H9 (cell line): ENCODE measurements around the gene PRDX3. TPM values are rescaled to one million over a fixed set of nuclear protein-coding genes. Genes with fewer than 3 reads are reported as not detected.

Experiments
- DNase-seq: peaks from one replicate; pipeline ENCODE4 v3.0.0-alpha.2; 2017
- H2AFZ ChIP-seq: one replicate; pipeline ENCODE4 v1.6.1; 2013; ENCODE audit warnings: mild to moderate bottlenecking, low read length, control low read depth, moderate library complexity
- H2AK5ac ChIP-seq: 2 replicates; pipeline ENCODE4 v1.6.1; 2013; ENCODE audit warnings: low read length, control low read depth, mixed read lengths; ENCODE audit not compliant: insufficient read length
- H2BK120ac ChIP-seq: one replicate; pipeline ENCODE4 v1.6.1; 2013; ENCODE audit warnings: low read depth, mild to moderate bottlenecking, low read length, control low read depth, inconsistent platforms; ENCODE audit not compliant: poor library complexity, severe bottlenecking
- H2BK12ac ChIP-seq: 2 replicates; pipeline ENCODE4 v1.6.1; 2013; ENCODE audit warnings: low read length, control low read depth, mixed read lengths, low read depth; ENCODE audit not compliant: insufficient read length
- H2BK15ac ChIP-seq: 2 replicates; pipeline ENCODE4 v1.6.1; 2013; ENCODE audit warnings: low read depth, low read length, control low read depth
- H2BK20ac ChIP-seq: one replicate; pipeline ENCODE4 v1.6.1; 2013; ENCODE audit warnings: low read depth, mild to moderate bottlenecking, low read length, control low read depth, inconsistent platforms; ENCODE audit not compliant: poor library complexity, severe bottlenecking
- H2BK5ac ChIP-seq: 2 replicates; pipeline ENCODE4 v1.6.1; 2013; ENCODE audit warnings: low read length, control low read depth, mixed read lengths; ENCODE audit not compliant: insufficient read length
- H3K14ac ChIP-seq: 2 replicates; pipeline ENCODE4 v1.6.1; 2013; ENCODE audit warnings: low read length, control low read depth; ENCODE audit not compliant: insufficient read depth
- H3K18ac ChIP-seq: 2 replicates; pipeline ENCODE4 v1.6.1; 2013; ENCODE audit warnings: low read depth, mild to moderate bottlenecking, mixed read lengths, low read length, control low read depth; ENCODE audit not compliant: insufficient read length
- H3K23ac ChIP-seq: 2 replicates; pipeline ENCODE4 v1.6.1; 2013; ENCODE audit warnings: low read length, control low read depth, mixed read lengths, low read depth; ENCODE audit not compliant: insufficient read length
- H3K23me2 ChIP-seq: 2 replicates; pipeline ENCODE4 v1.6.1; 2013; ENCODE audit warnings: low read depth, mild to moderate bottlenecking, mixed read lengths, low read length, control low read depth; ENCODE audit not compliant: insufficient read length, poor library complexity, severe bottlenecking
- H3K27ac ChIP-seq: 2 replicates; pipeline ENCODE4 v1.5.1; 2013; ENCODE audit warnings: low read length, control low read depth, mixed read lengths, low read depth; ENCODE audit not compliant: insufficient read length
- H3K27me3 ChIP-seq: 2 replicates; pipeline ENCODE4 v1.6.1; 2013; ENCODE audit warnings: low read length, control low read depth, inconsistent platforms; ENCODE audit not compliant: insufficient read depth
- H3K4ac ChIP-seq: 2 replicates; pipeline ENCODE4 v1.6.1; 2013; ENCODE audit warnings: low read depth, mild to moderate bottlenecking, control low read depth, inconsistent platforms, low read length, moderate library complexity
- H3K4me1 ChIP-seq: 2 replicates; pipeline ENCODE4 v1.6.1; 2013; ENCODE audit warnings: low read length, control low read depth, inconsistent platforms; ENCODE audit not compliant: insufficient read depth
- H3K4me2 ChIP-seq: 2 replicates; pipeline ENCODE4 v1.6.1; 2013; ENCODE audit warnings: low read length, control low read depth, mixed read lengths; ENCODE audit not compliant: insufficient read length, insufficient read depth
- H3K56ac ChIP-seq: 2 replicates; pipeline ENCODE4 v1.6.1; 2013; ENCODE audit warnings: low read depth, mild to moderate bottlenecking, mixed read lengths, low read length, control low read depth; ENCODE audit not compliant: insufficient read length
- H3K79me1 ChIP-seq: 2 replicates; pipeline ENCODE4 v1.6.1; 2013; ENCODE audit warnings: low read depth, mild to moderate bottlenecking, moderate library complexity, low read length, control low read depth, inconsistent platforms; ENCODE audit not compliant: insufficient read depth, poor library complexity, severe bottlenecking
- H3K79me2 ChIP-seq: 2 replicates; pipeline ENCODE4 v1.6.1; 2013; ENCODE audit warnings: low read length, control low read depth, inconsistent platforms; ENCODE audit not compliant: insufficient read depth
- H3K9ac ChIP-seq: 2 replicates; pipeline ENCODE4 v1.6.1; 2013; ENCODE audit warnings: low read length, control low read depth, mixed read lengths; ENCODE audit not compliant: insufficient read length; ENCODE audit errors: extremely low read depth
- H3K9me3 ChIP-seq: one replicate; pipeline ENCODE4 v1.6.1; 2013; ENCODE audit warnings: low read depth, low read length, inconsistent platforms; ENCODE audit not compliant: control insufficient read depth
- H3T11ph ChIP-seq: one replicate; pipeline ENCODE4 v1.6.1; 2013; ENCODE audit warnings: mild to moderate bottlenecking, low read length, control low read depth, inconsistent platforms
- H4K20me1 ChIP-seq: one replicate; pipeline ENCODE4 v1.6.1; 2013; ENCODE audit not compliant: control insufficient read depth, insufficient read length, insufficient read depth
- H4K5ac ChIP-seq: 2 replicates; pipeline ENCODE4 v1.6.1; 2013; ENCODE audit warnings: low read depth, mild to moderate bottlenecking, mixed read lengths, low read length, control low read depth; ENCODE audit not compliant: insufficient read length
- H4K8ac ChIP-seq: replicated peaks from 2 replicates; pipeline ENCODE4 v1.6.1; 2013; ENCODE audit warnings: low read length, control low read depth, mixed read lengths, low read depth; ENCODE audit not compliant: insufficient read length
- H4K91ac ChIP-seq: 2 replicates; pipeline ENCODE4 v1.6.1; 2013; ENCODE audit warnings: low read depth, mild to moderate bottlenecking, moderate library complexity, mixed read lengths, low read length, control low read depth; ENCODE audit not compliant: insufficient read length
- H3K27ac Mint-ChIP-seq, 3 experiments: 2 replicates in 2 of 3; 3 replicates in 1 of 3; pipeline ENCODE4 v1.8.0; 2020 to 2021; ENCODE audit warnings: mixed read lengths in 3 of 3, mild to moderate bottlenecking in 1 of 3, moderate library complexity in 1 of 3
- H3K27me3 Mint-ChIP-seq: 2 replicates; pipeline ENCODE4 v1.8.0; 2021; ENCODE audit warnings: low read depth, mild to moderate bottlenecking, moderate library complexity, mixed read lengths
- H3K36me3 Mint-ChIP-seq, 3 experiments: 2 replicates in 2 of 3; 3 replicates in 1 of 3; pipeline ENCODE4 v1.8.0; 2020 to 2021; ENCODE audit warnings: low read depth in 3 of 3, mixed read lengths in 3 of 3; ENCODE audit not compliant: insufficient read depth in 1 of 3
- H3K4me1 Mint-ChIP-seq, 2 experiments: 2 replicates each; pipeline ENCODE4 v1.8.0; 2020; ENCODE audit warnings: mixed read lengths in 2 of 2
- H3K4me3 Mint-ChIP-seq, 2 experiments: 2 replicates in 1 of 2; 3 replicates in 1 of 2; pipeline ENCODE4 v1.8.0; 2020 to 2021; ENCODE audit warnings: mild to moderate bottlenecking in 2 of 2, mixed read lengths in 2 of 2, moderate library complexity in 1 of 2
- H3K9me3 Mint-ChIP-seq, 2 experiments: 2 replicates in 1 of 2; 3 replicates in 1 of 2; pipeline ENCODE4 v1.8.0; 2020; ENCODE audit warnings: mild to moderate bottlenecking in 2 of 2, mixed read lengths in 2 of 2, moderate library complexity in 1 of 2
- CTCF ChIP-seq: fragments of 200-600 bp; sonication (generic); conservative IDR thresholded peaks from 3 replicates; pipeline ENCODE4 v1.8.0; 2021; ENCODE audit warnings: antibody characterized with exemption, mild to moderate bottlenecking
- WGBS: extraction: QIAGEN DNeasy Blood & Tissue Kit; methylation state at CpG from one replicate; pipeline ENCODE4 v1.1.7; 2013; ENCODE audit warnings: missing lambda C conversion rate, low lambda C conversion rate, mixed read lengths; ENCODE audit not compliant: insufficient read length; ENCODE audit errors: extremely low coverage; 5-methylcytosine and 5-hydroxymethylcytosine counted together
- total RNA-seq: library from RNA; stranded (reverse); gene quantifications from 2 replicates; pipeline ENCODE4 v1.2.1, GENCODE V29; 2021

The PRDX3 gene
- total RNA-seq, 1 experiment from 2014 or later: 181 TPM

DNA sequence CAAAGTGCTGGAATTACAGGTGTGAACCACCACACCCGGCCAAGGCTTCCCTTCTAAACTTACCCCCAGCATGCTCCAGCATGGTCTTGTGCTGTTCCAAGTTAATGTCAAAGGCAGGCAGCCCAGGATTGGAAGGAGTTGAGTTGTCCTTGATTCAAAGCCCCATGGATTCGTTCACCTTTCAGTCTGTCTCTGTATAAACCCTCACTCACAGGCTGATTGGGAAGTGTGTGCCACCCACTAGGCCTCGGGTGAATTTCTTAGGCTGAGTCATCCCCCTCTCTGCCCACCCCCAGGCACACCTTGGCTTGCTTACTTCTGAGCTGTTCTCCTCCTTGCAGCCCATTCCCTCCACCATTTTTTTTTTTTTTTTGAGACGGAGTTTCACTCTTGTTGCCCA, 13.3 kb upstream of the PRDX3 start:
- H3K9ac ChIP-seq: no peak overlapping the region
- H3K56ac ChIP-seq: no peak overlapping the region
- H2BK12ac ChIP-seq: no peak overlapping the region
- H3K27me3 Mint-ChIP-seq: peaks cover 14% of the 10 kb centered on the region
- H2BK5ac ChIP-seq: no peak overlapping the region
- H2BK20ac ChIP-seq: no peak overlapping the region
- no peak overlapping the region for H3K18ac ChIP-seq
- no peak overlapping the region for H3K23ac ChIP-seq
- no peaks in the 10 kb centered on the region for H3K79me1 ChIP-seq
- H3T11ph ChIP-seq: no peak overlapping the region
- no peak overlapping the region for H4K91ac ChIP-seq
- H4K20me1 ChIP-seq: no peaks in the 10 kb centered on the region
- H2BK15ac ChIP-seq: no peak overlapping the region
- no CpG with 5 or more reads among the region's 4 CpGs for WGBS
- H3K36me3 Mint-ChIP-seq: no peaks in the 10 kb centered on the region
- no peak overlapping the region for H3K4me3 Mint-ChIP-seq
- H3K23me2 ChIP-seq: no peaks in the 10 kb centered on the region
- no peak for TF ChIP-seq CTCF
- no peak overlapping the region for H3K4ac ChIP-seq
- no peaks in the 10 kb centered on the region for H3K9me3 Mint-ChIP-seq
- H2AK5ac ChIP-seq: no peak overlapping the region
- H3K4me1 Mint-ChIP-seq: peaks cover 2 to 7% of the 10 kb centered on the region in 2 experiments; a peak in 2 of 4 replicates
- no peak overlapping the region for H3K4me2 ChIP-seq
- H3K79me2 ChIP-seq: no peaks in the 10 kb centered on the region
- H3K14ac ChIP-seq: no peak overlapping the region
- no peaks in the 10 kb centered on the region for H3K9me3 ChIP-seq
- no peaks in the 10 kb centered on the region for H3K4me1 ChIP-seq
- H3K27ac ChIP-seq: no peak overlapping the region
- H4K5ac ChIP-seq: no peak overlapping the region
- DNase-seq: peak; percentile 38
- H3K27ac Mint-ChIP-seq: peak overlapping the region in 1 of 3 experiments; percentile 35; a peak in 1 of 7 replicates
- H2BK120ac ChIP-seq: no peak overlapping the region
- H2AFZ ChIP-seq: no peak overlapping the region
- H4K8ac ChIP-seq: no peak overlapping the region
- H3K27me3 ChIP-seq: no peaks in the 10 kb centered on the region
